Neuron (in vitro differentiated cells): Measurements from ENCODE around the gene SLX9.
"Not testable (repeated sequence)": the region's sequence is repeated elsewhere in the genome, so short reads cannot be mapped to it uniquely, and the experiment has no call there.

Experiments
- H2AFZ ChIP-seq: one replicate; pipeline ENCODE4 v1.6.1; 2013; ENCODE audit warnings: low read depth, mild to moderate bottlenecking, inconsistent platforms, low read length, moderate library complexity
- H3K27me3 ChIP-seq: one replicate; pipeline ENCODE4 v1.6.1; 2013; ENCODE audit warnings: low read length; ENCODE audit not compliant: insufficient read depth
- H3K36me3 ChIP-seq: one replicate; pipeline ENCODE4 v1.6.1; 2013; ENCODE audit warnings: low read length; ENCODE audit not compliant: insufficient read depth
- H3K4me1 ChIP-seq: one replicate; pipeline ENCODE4 v1.6.1; 2013; ENCODE audit warnings: low read length; ENCODE audit not compliant: insufficient read depth
- H3K4me3 ChIP-seq: 2 replicates; pipeline ENCODE4 v1.5.1; 2013; ENCODE audit warnings: mild to moderate bottlenecking, low read length, moderate library complexity
- H3K9me3 ChIP-seq: one replicate; pipeline ENCODE4 v1.6.1; 2013; ENCODE audit warnings: low read length

Gene SLX9

DNA sequence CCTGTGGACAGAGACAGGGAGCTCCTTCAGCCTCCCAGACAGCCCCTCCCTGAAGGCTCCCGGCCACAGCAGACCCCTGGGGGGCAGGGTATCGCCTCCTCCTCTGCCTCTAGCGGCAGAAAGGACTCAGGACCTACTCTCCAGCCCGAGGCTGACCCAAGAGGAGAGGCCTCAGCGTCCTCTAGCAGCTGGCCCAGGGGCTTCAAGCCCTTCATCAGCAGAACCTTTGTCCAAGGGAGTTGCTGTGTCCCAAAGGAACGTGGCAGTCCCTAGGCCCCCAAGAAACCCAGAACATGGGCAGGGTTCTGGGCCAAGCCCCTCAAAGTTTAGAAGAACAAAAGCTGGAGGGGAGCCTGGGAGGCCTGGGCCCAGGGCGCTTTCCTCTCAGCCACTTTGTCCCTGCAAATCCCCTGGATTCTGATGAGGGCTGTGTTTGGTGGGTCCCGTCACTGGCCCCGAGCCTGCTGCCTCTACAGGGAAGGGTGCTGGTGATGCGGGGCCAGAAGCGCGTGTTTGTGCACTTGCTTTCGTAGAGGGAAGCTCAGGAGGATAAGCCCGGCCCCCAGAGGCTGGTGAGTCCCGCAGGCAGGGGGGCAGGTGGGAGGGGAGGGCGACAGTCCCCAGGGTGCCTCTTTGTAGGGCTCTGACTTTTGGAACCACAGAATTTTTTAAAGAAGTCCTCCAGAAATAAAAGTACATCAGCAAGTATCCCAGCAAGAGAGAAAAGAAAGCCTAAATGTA, 32.4 kb upstream of the SLX9 start:
- Histone ChIP-seq H3K27me3 (peaks cover 49% of the 10 kb centered on the region), H3K4me1 (no peaks in the 10 kb centered on the region), H3K9me3 (peaks cover 2% of the 10 kb centered on the region), H2AFZ (no peak overlapping the region), H3K4me3 (no peak overlapping the region), H3K36me3 (no peaks in the 10 kb centered on the region)

DNA sequence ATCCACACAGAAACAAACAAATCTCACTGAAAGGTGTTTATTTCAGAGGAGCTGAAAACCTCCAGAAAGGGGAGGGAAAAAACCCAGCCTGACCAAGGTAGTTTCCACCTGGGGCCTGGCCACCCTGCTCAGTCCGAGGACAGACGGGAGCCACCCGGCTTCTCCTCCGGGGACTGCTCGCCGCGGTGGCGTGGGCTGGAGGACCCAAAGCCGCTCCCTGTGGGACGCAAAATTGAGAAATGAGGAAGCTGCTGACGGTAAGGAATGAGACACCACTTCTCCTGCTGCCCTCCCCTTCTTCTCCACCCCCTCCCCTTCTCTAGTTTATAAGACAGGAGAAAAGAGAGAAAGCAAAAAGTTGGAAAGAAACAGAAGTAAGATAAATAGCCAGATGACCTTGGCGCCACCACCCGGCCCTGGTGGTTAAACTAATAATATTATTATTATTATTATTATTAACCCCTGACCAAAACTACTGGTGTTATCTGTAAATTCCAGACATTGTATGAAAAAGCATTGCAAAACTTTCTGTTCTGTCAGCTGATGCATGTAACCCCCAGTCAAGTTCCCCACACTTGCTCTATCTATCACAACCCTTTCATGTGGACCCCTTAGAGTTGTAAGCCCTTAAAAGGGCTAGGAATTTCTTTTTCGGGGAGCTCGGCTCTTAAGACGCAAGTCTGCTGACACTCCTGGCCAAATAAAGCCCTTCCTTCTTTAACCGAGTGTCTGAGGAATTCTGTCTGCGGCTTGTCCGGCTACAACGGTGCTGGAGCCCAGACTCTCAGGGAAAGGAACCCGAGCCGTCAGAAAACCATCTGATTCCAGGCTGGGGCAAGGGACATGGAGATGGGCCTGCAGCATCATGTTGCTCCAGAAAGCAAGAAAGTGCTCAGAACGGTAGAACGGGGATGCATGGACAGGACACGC, 31.6 kb upstream of the SLX9 start:
- no peak overlapping the region for H3K4me3 ChIP-seq
- no peaks in the 10 kb centered on the region for H3K9me3 ChIP-seq
- H3K36me3 ChIP-seq = no peaks in the 10 kb centered on the region
- H3K4me1 ChIP-seq = no peaks in the 10 kb centered on the region
- H3K27me3 ChIP-seq = peaks cover 50% of the 10 kb centered on the region
- no peak overlapping the region for H2AFZ ChIP-seq

DNA sequence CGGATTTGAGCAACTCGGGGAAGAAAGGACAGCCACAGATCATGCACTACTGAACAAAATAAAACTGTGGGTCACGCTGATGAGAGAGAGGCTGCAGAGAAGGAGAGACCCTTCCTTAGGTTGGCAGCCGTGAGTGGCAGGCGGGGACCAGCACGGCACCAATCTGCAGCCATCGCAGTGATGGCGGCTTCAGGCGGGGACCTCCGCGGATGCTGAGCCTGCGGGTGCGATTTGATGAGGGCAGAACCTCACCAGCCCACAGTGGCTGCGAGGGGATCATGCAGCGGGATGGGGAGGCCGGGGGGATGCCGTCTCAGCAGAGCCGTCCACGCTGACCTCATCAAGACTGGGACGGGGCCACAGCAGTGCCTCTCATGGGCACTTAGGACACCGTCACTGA, 30.9 kb upstream of the SLX9 start:
- Histone ChIP-seq H3K4me1 (no peaks in the 10 kb centered on the region), H3K9me3 (no peaks in the 10 kb centered on the region), H2AFZ (no peak overlapping the region), H3K27me3 (peaks cover 50% of the 10 kb centered on the region), H3K4me3 (no peak overlapping the region), H3K36me3 (no peaks in the 10 kb centered on the region)

DNA sequence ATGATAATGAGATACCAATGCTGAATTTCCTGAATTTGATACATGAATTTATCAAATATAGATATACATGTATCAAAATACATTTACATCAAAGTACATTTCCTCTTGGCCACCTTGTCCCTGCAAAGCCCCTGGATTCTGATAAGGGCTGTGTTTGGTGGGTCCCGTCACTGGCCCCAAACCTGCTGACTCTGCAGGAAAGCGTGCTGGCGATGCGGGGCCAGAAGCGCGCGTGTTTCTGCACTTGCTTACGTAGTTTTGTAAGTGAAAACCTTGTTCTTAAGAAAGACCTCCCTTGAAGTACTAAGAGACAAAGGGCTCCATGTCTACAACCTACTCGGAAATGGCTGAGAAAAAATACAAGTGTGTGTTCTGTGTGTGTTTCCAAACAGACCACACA, 30.1 kb upstream of the SLX9 start:
- Histone ChIP-seq H3K4me1 (no peaks in the 10 kb centered on the region), H3K4me3 (no peak overlapping the region), H3K36me3 (no peaks in the 10 kb centered on the region), H3K9me3 (no peaks in the 10 kb centered on the region), H3K27me3 (peaks cover 50% of the 10 kb centered on the region), H2AFZ (no peak overlapping the region)

DNA sequence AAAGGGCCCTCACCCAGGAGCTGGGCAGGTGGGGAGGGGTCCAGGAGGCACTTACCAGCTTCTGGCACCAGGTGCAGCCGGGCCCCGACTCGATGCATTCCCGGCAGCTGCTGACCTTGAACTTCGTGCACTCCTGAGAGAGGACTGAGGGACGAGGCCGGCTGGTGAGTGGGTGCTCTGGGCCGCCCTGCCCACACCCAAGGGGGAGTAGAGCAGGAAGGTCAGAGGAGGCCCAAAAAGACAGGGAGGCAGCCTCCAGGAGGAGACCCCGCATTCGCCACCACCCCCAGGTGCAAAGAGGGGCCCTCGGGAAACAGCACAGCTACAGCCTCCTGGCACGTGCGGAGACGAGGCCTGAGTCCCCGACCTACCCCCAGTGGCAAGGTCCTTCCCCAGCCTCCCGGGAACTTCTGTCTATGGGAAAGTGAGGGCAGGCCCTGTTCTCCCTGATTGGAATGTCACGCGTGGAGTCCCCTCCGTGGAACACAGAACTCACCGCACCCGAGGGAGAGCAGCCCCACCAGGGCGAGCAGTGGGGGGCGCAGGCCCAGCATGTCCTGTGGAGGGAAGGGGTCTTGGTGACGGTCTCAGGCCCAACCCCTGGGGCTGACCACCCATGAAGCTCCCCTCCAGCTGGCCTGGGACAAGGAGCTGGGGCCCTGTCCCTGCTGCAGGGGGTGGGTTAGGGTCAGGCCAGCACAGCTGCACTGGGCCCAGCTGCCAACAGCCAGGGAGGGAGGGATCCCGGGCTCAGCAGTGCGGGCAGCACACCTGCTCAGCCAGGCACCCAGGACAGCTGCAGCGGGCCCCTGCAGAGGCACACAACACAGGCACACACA, 29.4 kb upstream of the SLX9 start:
- peaks cover 54% of the 10 kb centered on the region for H3K27me3 ChIP-seq
- H3K4me1 ChIP-seq = no peaks in the 10 kb centered on the region
- no peak overlapping the region for H3K4me3 ChIP-seq
- no peak overlapping the region for H2AFZ ChIP-seq
- no peaks in the 10 kb centered on the region for H3K9me3 ChIP-seq
- no peaks in the 10 kb centered on the region for H3K36me3 ChIP-seq

DNA sequence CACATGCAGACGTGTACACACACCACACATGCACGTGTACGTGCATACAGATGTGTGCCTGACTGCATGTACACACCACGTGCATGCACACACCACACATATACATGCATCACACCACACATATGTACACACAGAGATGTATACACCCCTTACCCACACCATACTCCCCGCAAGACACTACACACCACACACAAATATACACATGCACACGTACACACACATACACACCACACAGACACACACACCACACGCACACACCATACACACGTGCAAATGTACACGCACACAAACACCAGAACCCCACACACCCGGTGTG, 28.8 kb upstream of the SLX9 start:
- no peak overlapping the region for H3K4me3 ChIP-seq
- H3K27me3 ChIP-seq = peaks cover 53% of the 10 kb centered on the region
- no peaks in the 10 kb centered on the region for H3K36me3 ChIP-seq
- H2AFZ ChIP-seq = no peak overlapping the region
- H3K9me3 ChIP-seq = no peaks in the 10 kb centered on the region
- H3K4me1 ChIP-seq = no peaks in the 10 kb centered on the region

DNA sequence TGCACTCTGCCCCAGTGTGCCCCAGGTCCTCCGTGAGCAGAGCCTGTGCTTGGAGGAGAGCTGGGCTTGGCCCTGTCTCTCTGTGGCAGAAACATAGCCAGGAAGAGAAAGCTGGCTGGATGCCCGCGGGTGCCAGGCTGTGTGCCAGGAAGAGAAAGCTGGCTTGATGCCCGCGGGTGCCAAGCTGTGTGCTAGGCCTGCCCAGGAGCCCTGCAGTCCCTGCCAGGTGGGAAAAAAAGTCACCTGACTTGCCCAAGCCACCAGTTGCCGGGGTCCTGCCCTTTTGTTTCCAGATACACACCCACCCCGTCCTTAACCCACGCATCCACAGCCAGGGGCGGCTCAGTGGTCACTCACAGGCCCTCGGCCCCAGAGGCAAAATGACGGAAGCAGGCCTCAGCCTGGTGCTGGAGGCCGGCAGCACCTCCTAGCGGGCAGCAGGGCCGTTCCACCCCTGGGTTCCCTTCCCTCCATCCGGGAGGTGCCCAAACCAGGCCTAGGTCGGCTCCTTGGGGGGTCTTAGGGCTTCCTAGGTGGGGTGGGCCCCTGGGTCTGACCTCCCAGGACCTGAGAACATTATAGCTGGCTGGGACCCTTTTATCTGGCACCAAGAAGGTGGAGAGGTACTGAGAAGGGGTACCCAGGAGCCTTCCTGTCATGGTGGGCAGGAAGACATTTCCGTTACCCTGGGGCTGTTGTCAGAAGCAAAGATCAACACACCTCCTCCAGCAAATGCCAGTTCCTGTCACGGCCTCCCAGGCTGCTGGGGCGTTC, 28.3 kb upstream of the SLX9 start:
- Histone ChIP-seq H2AFZ (no peak overlapping the region), H3K27me3 (peaks cover 51% of the 10 kb centered on the region), H3K4me3 (no peak overlapping the region), H3K4me1 (no peaks in the 10 kb centered on the region), H3K36me3 (no peaks in the 10 kb centered on the region), H3K9me3 (no peaks in the 10 kb centered on the region)

DNA sequence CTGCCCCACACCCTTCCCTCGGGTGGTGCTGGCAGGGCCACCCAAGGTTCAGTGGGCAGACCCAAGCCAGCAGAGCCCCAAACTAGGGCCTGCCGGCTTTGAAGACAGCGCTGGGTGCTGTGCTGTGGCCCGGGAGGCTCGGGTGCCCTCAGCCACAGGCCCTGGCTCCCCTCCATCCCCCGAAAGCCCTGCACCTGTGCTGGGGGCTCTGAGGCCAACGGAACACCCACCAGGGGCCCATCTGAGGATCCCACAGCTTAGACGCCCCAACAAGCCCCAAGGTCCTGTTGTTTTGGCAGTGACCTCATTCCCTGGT, 27.7 kb upstream of the SLX9 start:
- H3K9me3 ChIP-seq = no peaks in the 10 kb centered on the region
- H3K4me1 ChIP-seq = no peaks in the 10 kb centered on the region
- H3K4me3 ChIP-seq = no peak overlapping the region
- no peaks in the 10 kb centered on the region for H3K36me3 ChIP-seq
- H2AFZ ChIP-seq = no peak overlapping the region
- H3K27me3 ChIP-seq = peaks cover 49% of the 10 kb centered on the region

DNA sequence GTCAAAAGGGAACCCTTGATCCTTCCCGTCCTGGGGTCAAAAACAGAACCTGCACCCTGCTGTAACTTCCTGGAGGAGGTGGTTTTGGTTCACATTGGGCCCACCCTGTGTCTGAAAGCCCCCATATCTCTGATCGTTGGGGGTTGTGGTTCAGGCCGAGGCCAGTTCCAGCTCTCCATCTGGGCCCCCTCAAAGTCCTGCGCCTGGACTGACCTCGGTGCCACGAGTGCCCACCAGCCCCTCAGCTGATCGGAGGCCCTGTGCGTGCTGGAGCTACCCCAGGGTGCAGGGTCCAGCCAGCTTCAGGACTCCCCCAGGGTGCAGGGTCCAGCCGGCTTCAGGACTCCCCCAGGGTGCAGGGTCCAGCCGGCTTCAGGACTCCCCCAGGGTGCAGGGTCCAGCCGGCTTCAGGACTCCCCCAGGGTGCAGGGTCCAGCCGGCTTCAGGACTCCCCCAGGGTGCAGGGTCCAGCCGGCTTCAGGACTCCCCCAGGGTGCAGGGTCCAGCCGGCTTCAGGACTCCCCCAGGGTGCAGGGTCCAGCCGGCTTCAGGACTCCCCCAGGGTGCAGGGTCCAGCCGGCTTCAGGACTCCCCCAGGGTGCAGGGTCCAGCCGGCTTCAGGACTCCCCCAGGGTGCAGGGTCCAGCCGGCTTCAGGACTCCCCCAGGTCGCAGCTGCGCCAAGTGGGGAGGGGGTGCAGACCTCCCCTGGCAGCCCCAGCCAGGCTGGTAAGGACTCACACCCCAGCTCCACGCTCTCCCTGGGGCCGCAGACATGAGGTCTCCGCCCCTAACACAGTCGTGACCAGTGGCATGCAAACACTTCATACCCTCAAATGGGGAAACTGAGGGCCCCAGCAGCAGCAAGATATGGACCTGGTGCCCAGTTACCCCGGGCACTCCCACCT, 27.1 kb upstream of the SLX9 start:
- H3K4me3 ChIP-seq, H3K36me3 ChIP-seq, H2AFZ ChIP-seq, H3K4me1 ChIP-seq, H3K9me3 ChIP-seq: not testable (repeated sequence)
- peaks cover 49% of the 10 kb centered on the region for H3K27me3 ChIP-seq

DNA sequence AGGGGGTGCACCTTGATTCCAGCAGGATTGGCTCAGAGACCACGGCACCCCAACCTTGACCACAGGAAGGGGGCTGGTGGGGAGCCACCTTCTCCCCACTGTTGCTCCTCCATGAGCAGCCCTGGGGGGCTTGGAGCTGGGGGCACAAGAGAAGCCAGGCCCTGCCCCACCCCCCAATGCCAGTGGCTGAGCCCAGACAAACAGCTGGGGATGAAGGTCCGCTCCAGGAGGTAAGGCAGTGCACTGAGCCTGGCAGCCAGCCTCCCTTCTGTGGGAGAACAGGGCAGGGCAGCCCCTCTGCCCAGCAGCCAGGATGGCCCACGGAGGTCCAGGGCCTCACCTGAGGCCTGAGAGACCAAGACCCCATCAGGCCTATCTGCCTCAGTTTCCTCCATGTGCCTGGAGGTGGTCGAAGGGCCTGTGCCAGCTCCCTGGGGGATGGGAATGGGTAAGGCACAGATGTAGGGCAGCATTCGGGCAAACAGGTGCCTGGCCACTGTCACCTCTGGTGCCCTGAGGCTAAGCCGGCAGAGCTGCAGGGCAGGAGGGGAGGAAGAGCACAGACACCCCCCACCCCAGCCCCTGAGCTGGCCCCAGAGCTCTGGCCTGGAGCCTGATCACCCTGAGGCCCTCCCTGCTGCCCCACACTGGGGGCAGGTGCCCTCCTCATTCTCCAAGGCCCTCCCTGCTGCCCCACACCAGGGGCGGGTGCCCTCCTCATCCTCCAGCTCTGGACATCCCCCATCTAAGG, 26.2 kb upstream of the SLX9 start:
- no peak overlapping the region for H2AFZ ChIP-seq
- H3K27me3 ChIP-seq = peaks cover 54% of the 10 kb centered on the region
- no peaks in the 10 kb centered on the region for H3K9me3 ChIP-seq

DNA sequence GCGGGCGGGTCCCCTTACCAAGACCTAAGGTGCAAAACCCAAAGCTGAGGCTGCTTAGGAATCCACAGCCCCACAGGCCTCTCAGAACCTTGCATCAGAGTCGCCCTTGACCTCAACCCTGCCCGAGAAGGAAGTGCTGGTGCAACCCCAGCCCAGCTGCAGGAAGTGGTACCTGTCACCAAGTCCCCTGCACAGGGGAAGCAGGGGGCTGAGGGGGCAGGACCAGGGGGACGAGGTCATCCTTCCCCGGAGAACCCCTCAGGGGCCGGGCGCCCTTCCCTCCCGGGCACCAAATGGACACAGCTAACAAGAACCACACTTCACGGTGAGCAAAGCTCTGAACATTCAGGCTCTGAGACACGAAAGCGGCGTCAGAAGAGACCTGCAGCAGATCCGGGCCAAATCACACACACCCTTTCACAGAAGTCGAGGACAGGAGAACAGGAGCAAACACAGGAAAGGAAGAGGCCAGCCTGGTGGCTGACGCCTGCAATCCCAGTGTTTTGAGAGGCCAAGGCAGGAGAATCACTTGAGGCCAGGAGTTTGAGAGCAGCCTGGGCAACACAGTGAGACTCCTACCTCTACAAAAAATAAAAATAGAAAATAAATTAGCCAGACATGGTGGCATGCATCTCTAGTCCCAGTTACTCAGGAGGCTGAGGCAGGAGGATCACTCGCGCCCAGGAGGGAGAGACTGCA, 25.5 kb upstream of the SLX9 start:
- Histone ChIP-seq H3K36me3 (no peaks in the 10 kb centered on the region), H3K4me1 (no peaks in the 10 kb centered on the region), H3K27me3 (peaks cover 54% of the 10 kb centered on the region), H3K9me3 (no peaks in the 10 kb centered on the region), H2AFZ (no peak overlapping the region), H3K4me3 (no peak overlapping the region)

More for the DNA sequence above, 26.2 kb upstream of the SLX9 start:
- no peaks in the 10 kb centered on the region for H3K36me3 ChIP-seq
- H3K4me3 ChIP-seq = no peak overlapping the region
- no peaks in the 10 kb centered on the region for H3K4me1 ChIP-seq
